ENCODE measurements around the gene TUSC2. TPM values are rescaled to one million over a fixed set of nuclear protein-coding genes. Genes with fewer than 3 reads are reported as not detected.
A peak's percentile ranks its signal among the peaks of the same experiment; 100 is the strongest.
"Not testable (repeated sequence)": the region's sequence is repeated elsewhere in the genome, so short reads cannot be mapped to it uniquely, and the experiment has no call there.

The TUSC2 gene
- total RNA-seq, 1 donor from 2014 or later: 16.9 TPM

- Mint-ChIP-seq H3K36me3 (ENCODE audit: unreplicated experiment) (peaks cover 7% of the 10 kb centered on the region), H3K4me3 (ENCODE audit: unreplicated experiment) (no peak overlapping the region), H3K4me1 (ENCODE audit: unreplicated experiment) (peaks cover 26% of the 10 kb centered on the region), H3K27me3 (ENCODE audit: unreplicated experiment) (no peaks in the 10 kb centered on the region), H3K27ac (ENCODE audit: unreplicated experiment) (no peak overlapping the region), H3K9me3 (ENCODE audit: unreplicated experiment) (no peaks in the 10 kb centered on the region)
- no peak for DNase-seq (ENCODE audit: extremely low spot score, unreplicated experiment)
- TF ChIP-seq, protein P1, sequence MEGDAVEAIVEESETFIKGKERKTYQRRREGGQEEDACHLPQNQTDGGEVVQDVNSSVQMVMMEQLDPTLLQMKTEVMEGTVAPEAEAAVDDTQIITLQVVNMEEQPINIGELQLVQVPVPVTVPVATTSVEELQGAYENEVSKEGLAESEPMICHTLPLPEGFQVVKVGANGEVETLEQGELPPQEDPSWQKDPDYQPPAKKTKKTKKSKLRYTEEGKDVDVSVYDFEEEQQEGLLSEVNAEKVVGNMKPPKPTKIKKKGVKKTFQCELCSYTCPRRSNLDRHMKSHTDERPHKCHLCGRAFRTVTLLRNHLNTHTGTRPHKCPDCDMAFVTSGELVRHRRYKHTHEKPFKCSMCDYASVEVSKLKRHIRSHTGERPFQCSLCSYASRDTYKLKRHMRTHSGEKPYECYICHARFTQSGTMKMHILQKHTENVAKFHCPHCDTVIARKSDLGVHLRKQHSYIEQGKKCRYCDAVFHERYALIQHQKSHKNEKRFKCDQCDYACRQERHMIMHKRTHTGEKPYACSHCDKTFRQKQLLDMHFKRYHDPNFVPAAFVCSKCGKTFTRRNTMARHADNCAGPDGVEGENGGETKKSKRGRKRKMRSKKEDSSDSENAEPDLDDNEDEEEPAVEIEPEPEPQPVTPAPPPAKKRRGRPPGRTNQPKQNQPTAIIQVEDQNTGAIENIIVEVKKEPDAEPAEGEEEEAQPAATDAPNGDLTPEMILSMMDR (IDR thresholded peaks at IDR 0.05): no peak
These were observed 10.7 kb downstream of the TUSC2 start for GRCh38 chr3:50317300-50317699.

DNA sequence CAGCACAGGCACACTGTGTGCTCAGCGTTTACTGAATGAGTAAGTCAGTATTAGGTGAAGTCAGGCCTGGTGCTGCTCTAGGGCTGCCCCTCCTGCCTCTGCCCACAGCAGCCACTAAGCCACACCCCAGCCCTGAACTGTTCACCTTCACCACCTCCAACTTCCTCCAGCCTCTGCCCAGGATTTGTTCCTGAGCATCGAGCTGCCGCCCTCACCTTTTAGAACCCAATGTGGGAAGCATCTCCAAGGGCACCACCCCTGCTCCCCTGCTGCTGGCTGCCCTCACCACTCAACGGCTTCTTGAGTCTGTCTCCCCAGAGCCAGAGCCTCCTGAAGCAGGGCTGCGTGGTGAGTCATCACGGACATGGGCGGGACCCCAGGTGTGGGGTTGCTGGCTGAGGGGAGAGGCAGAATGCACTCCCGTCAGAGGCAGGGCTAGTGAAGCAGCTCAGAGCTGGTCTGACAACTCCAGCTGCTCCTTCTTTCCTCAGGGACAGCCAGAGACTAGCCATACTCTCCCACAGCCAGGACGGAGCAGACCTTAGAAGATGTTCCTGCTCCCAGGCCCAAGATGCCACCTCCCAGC is 11.3 kb downstream of the TUSC2 start:
- Mint-ChIP-seq H3K27me3 (ENCODE audit: unreplicated experiment) (no peaks in the 10 kb centered on the region), H3K4me1 (ENCODE audit: unreplicated experiment) (peaks cover 23% of the 10 kb centered on the region), H3K9me3 (ENCODE audit: unreplicated experiment) (no peaks in the 10 kb centered on the region), H3K27ac (ENCODE audit: unreplicated experiment) (peak overlapping the region; percentile 34), H3K4me3 (ENCODE audit: unreplicated experiment) (no peak overlapping the region), H3K36me3 (ENCODE audit: unreplicated experiment) (peaks cover 7% of the 10 kb centered on the region)
- DNase-seq (ENCODE audit: extremely low spot score, unreplicated experiment): no peak
- TF ChIP-seq, protein P1 (IDR thresholded peaks at IDR 0.05): no peak

DNA sequence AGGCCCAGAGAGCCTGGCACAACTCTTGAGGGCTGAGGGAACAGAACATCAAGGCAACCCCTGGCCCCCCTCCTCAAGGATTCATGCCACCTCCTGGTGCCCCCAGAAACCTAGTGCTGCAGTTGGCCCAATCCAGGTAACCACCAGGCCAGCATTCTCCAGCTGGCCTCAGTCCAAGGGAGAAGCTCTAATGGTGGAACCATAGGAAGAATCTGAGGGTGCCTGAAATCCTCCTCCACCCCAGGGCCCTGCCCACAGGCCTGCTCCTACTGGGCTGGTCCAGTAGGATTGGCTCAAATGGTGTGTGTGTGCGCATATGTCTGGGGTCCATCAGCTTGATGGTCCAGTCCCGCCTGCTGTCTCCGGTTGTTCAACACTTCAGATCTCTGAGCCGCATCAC is 13.2 kb downstream of the TUSC2 start:
- no peak overlapping the region for H3K27ac Mint-ChIP-seq (ENCODE audit: unreplicated experiment)
- H3K36me3 Mint-ChIP-seq (ENCODE audit: unreplicated experiment): peaks cover 7% of the 10 kb centered on the region
- peaks cover 15% of the 10 kb centered on the region for H3K4me1 Mint-ChIP-seq (ENCODE audit: unreplicated experiment)
- no peak overlapping the region for H3K4me3 Mint-ChIP-seq (ENCODE audit: unreplicated experiment)
- H3K9me3 Mint-ChIP-seq (ENCODE audit: unreplicated experiment): no peaks in the 10 kb centered on the region
- TF ChIP-seq, protein P1 (IDR thresholded peaks at IDR 0.05): no peak
- no peak for DNase-seq (ENCODE audit: extremely low spot score, unreplicated experiment)
- H3K27me3 Mint-ChIP-seq (ENCODE audit: unreplicated experiment): no peaks in the 10 kb centered on the region

DNA sequence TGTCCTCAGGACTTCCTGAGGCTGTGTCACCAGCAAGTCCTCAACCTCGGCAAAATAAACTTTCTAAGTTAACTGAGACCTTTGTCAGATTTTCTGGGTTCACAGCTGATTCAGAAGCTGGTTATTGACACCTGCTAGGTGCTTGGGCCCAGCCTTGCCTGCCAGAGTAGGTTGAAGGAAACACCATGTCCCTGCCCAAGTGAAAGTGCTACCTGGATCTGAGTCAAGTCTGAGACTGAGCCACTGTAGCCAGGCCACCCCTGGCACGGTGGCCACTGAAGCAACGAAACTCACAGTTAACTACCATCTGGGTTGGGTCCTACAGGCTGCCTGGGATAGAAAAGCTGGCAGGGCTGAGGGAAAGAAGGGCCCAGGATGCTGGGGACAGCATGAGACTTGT is 13.7 kb downstream of the TUSC2 start:
- H3K9me3 Mint-ChIP-seq (ENCODE audit: unreplicated experiment): no peaks in the 10 kb centered on the region
- no peak overlapping the region for H3K4me3 Mint-ChIP-seq (ENCODE audit: unreplicated experiment)
- TF ChIP-seq, protein P1 (IDR thresholded peaks at IDR 0.05): no peak
- H3K27ac Mint-ChIP-seq (ENCODE audit: unreplicated experiment): no peak overlapping the region
- H3K4me1 Mint-ChIP-seq (ENCODE audit: unreplicated experiment): peaks cover 10% of the 10 kb centered on the region
- no peak for DNase-seq (ENCODE audit: extremely low spot score, unreplicated experiment)
- peaks cover 7% of the 10 kb centered on the region for H3K36me3 Mint-ChIP-seq (ENCODE audit: unreplicated experiment)
- H3K27me3 Mint-ChIP-seq (ENCODE audit: unreplicated experiment): no peaks in the 10 kb centered on the region

GRCh38 chr3:50312041-50312440 is 16.0 kb downstream of the TUSC2 start:
- H3K36me3 Mint-ChIP-seq (ENCODE audit: unreplicated experiment): not testable (repeated sequence)

GRCh38 chr3:50304601-50305000 is 23.4 kb downstream of the TUSC2 start:
- Mint-ChIP-seq H3K4me3 (ENCODE audit: unreplicated experiment) (no peak overlapping the region), H3K27ac (ENCODE audit: unreplicated experiment) (no peak overlapping the region), H3K27me3 (ENCODE audit: unreplicated experiment) (no peaks in the 10 kb centered on the region), H3K36me3 (ENCODE audit: unreplicated experiment) (no peaks in the 10 kb centered on the region), H3K9me3 (ENCODE audit: unreplicated experiment) (no peaks in the 10 kb centered on the region), H3K4me1 (ENCODE audit: unreplicated experiment) (peaks cover 14% of the 10 kb centered on the region)
- TF ChIP-seq, protein P1 (IDR thresholded peaks at IDR 0.05): no peak
- DNase-seq (ENCODE audit: extremely low spot score, unreplicated experiment): no peak

More at GRCh38 chr3:50312041-50312440, 16.0 kb downstream of the TUSC2 start:
- not testable (repeated sequence) for H3K27me3 Mint-ChIP-seq (ENCODE audit: unreplicated experiment); DNase-seq (ENCODE audit: extremely low spot score, unreplicated experiment); H3K4me3 Mint-ChIP-seq (ENCODE audit: unreplicated experiment); H3K27ac Mint-ChIP-seq (ENCODE audit: unreplicated experiment); H3K4me1 Mint-ChIP-seq (ENCODE audit: unreplicated experiment); H3K9me3 Mint-ChIP-seq (ENCODE audit: unreplicated experiment)

All from osteocyte (in vitro differentiated cells).